Loucy (cell line): ENCODE measurements around the gene QRSL1.

ENCODE experiments used
- H2AFZ ChIP-seq: fragments of 200-600 bp; sonication (generic); 2 replicates; pipeline ENCODE4 v1.6.0; 2016; ENCODE audit warnings: antibody characterized with exemption, mild to moderate bottlenecking, low read length, moderate library complexity
- H3F3A ChIP-seq: fragments of 200-600 bp; 2 replicates; pipeline ENCODE4 v1.6.0; 2016; ENCODE audit warnings: antibody characterized with exemption, low read depth, mild to moderate bottlenecking
- H3K27me3 ChIP-seq: fragments of 200-600 bp; sonication (generic); 2 replicates; pipeline ENCODE4 v1.6.1; 2014; ENCODE audit warnings: low read length, mild to moderate bottlenecking; ENCODE audit not compliant: insufficient read depth, poor library complexity, severe bottlenecking
- H3K36me3 ChIP-seq: fragments of 200-600 bp; sonication (generic); 2 replicates; pipeline ENCODE4 v1.6.1; 2016; ENCODE audit warnings: low read length; ENCODE audit not compliant: insufficient read depth
- H3K4me1 ChIP-seq: fragments of 200-600 bp; sonication (generic); 2 replicates; pipeline ENCODE4 v1.5.1; 2014; ENCODE audit warnings: low read length, mild to moderate bottlenecking; ENCODE audit not compliant: insufficient read depth, poor library complexity, severe bottlenecking
- H3K4me2 ChIP-seq: fragments of 200-600 bp; sonication (generic); 2 replicates; pipeline ENCODE4 v1.6.0; 2014; ENCODE audit warnings: antibody characterized with exemption, low read length, low read depth, mild to moderate bottlenecking; ENCODE audit not compliant: poor library complexity, severe bottlenecking
- H3K4me3 ChIP-seq: fragments of 200-600 bp; sonication (generic); 2 replicates; pipeline ENCODE4 v1.5.1; 2014; ENCODE audit warnings: low read length, mild to moderate bottlenecking, mixed read lengths; ENCODE audit not compliant: poor library complexity, severe bottlenecking
- H3K79me2 ChIP-seq: fragments of 200-600 bp; sonication (generic); 2 replicates; pipeline ENCODE4 v1.6.1; 2014; ENCODE audit warnings: low read length; ENCODE audit not compliant: insufficient read depth
- H3K9ac ChIP-seq: fragments of 200-600 bp; sonication (generic); 2 replicates; pipeline ENCODE4 v1.6.0; 2014; ENCODE audit warnings: mild to moderate bottlenecking, low read depth, low read length, moderate library complexity; ENCODE audit not compliant: poor library complexity, severe bottlenecking
- H3K9me2 ChIP-seq: fragments of 200-600 bp; sonication (generic); replicated peaks from 2 replicates; pipeline ENCODE4 v1.6.1; 2016; ENCODE audit warnings: low read depth, low read length, mixed read lengths
- H3K9me3 ChIP-seq: fragments of 200-600 bp; sonication (generic); 2 replicates; pipeline ENCODE4 v1.6.1; 2014; ENCODE audit warnings: mild to moderate bottlenecking, antibody characterized with exemption, low read length, low read depth; ENCODE audit not compliant: insufficient read depth
- H4K20me1 ChIP-seq: fragments of 200-600 bp; sonication (generic); 2 replicates; pipeline ENCODE4 v1.6.0; 2014; ENCODE audit warnings: antibody characterized with exemption, low read length, mild to moderate bottlenecking; ENCODE audit not compliant: insufficient read depth, poor library complexity, severe bottlenecking
- EZH2phosphoT487 ChIP-seq: fragments of 200-600 bp; IDR thresholded peaks from 2 replicates; pipeline ENCODE4 v1.6.1; 2018; ENCODE audit warnings: antibody characterized with exemption, mild to moderate bottlenecking, moderate library complexity, borderline replicate concordance
- TF ChIP-seq, protein P1 (sequence below): fragments of 200-600 bp; sonication (generic); conservative IDR thresholded peaks from 2 replicates; pipeline ENCODE4 v1.5.1; 2014; ENCODE audit warnings: mild to moderate bottlenecking, antibody characterized with exemption, low read length

The QRSL1 gene

GRCh38 chr6:106674541-106675229 lies 45.3 kb downstream of the QRSL1 start:
- H3F3A ChIP-seq, result no peaks in the 10 kb centered on the region
- no peaks in the 10 kb centered on the region for H4K20me1 ChIP-seq
- no peaks in the 10 kb centered on the region for H3K4me1 ChIP-seq
- no peaks in the 10 kb centered on the region for H3K36me3 ChIP-seq
- no peak overlapping the region for H3K4me3 ChIP-seq
- TF ChIP-seq, protein P1, sequence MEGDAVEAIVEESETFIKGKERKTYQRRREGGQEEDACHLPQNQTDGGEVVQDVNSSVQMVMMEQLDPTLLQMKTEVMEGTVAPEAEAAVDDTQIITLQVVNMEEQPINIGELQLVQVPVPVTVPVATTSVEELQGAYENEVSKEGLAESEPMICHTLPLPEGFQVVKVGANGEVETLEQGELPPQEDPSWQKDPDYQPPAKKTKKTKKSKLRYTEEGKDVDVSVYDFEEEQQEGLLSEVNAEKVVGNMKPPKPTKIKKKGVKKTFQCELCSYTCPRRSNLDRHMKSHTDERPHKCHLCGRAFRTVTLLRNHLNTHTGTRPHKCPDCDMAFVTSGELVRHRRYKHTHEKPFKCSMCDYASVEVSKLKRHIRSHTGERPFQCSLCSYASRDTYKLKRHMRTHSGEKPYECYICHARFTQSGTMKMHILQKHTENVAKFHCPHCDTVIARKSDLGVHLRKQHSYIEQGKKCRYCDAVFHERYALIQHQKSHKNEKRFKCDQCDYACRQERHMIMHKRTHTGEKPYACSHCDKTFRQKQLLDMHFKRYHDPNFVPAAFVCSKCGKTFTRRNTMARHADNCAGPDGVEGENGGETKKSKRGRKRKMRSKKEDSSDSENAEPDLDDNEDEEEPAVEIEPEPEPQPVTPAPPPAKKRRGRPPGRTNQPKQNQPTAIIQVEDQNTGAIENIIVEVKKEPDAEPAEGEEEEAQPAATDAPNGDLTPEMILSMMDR, result no peak
- TF ChIP-seq EZH2phosphoT487, result no peak
- H3K9ac ChIP-seq, result no peak overlapping the region
- H3K4me2 ChIP-seq, result no peak overlapping the region
- H3K27me3 ChIP-seq, result no peaks in the 10 kb centered on the region
- H3K9me2 ChIP-seq, result no peaks in the 10 kb centered on the region
- no peaks in the 10 kb centered on the region for H3K9me3 ChIP-seq
- no peak overlapping the region for H2AFZ ChIP-seq
- H3K79me2 ChIP-seq, result no peaks in the 10 kb centered on the region

- Histone ChIP-seq H3K9me2 (no peaks in the 10 kb centered on the region), H3K9me3 (no peaks in the 10 kb centered on the region), H4K20me1 (no peaks in the 10 kb centered on the region), H3K9ac (no peak overlapping the region), H3K4me2 (no peak overlapping the region), H3K36me3 (no peaks in the 10 kb centered on the region), H3K79me2 (no peaks in the 10 kb centered on the region), H3K4me1 (no peaks in the 10 kb centered on the region), H3K27me3 (no peaks in the 10 kb centered on the region), H2AFZ (no peak overlapping the region), H3F3A (no peaks in the 10 kb centered on the region), H3K4me3 (no peak overlapping the region)
- no peak for TF ChIP-seq EZH2phosphoT487
- TF ChIP-seq, protein P1, result no peak
These were observed 47.9 kb downstream of the QRSL1 start for GRCh38 chr6:106677282-106677681.

GRCh38 chr6:106684011-106684410 lies 54.6 kb downstream of the QRSL1 start:
- no peak overlapping the region for H3K9ac ChIP-seq
- H3K4me1 ChIP-seq, result no peaks in the 10 kb centered on the region
- no peak for TF ChIP-seq EZH2phosphoT487
- TF ChIP-seq, protein P1, result no peak
- no peaks in the 10 kb centered on the region for H3K79me2 ChIP-seq
- H3K4me2 ChIP-seq, result no peak overlapping the region
- no peaks in the 10 kb centered on the region for H4K20me1 ChIP-seq
- H2AFZ ChIP-seq, result no peak overlapping the region
- no peaks in the 10 kb centered on the region for H3K36me3 ChIP-seq
- no peaks in the 10 kb centered on the region for H3K9me2 ChIP-seq
- no peaks in the 10 kb centered on the region for H3K27me3 ChIP-seq
- H3K9me3 ChIP-seq, result no peaks in the 10 kb centered on the region
- no peaks in the 10 kb centered on the region for H3F3A ChIP-seq
- no peak overlapping the region for H3K4me3 ChIP-seq
